HepG2 (cell line): Measurements from ENCODE around the gene POFUT2. TPM values are rescaled to one million over a fixed set of nuclear protein-coding genes. Genes with fewer than 3 reads are reported as not detected.
A peak's percentile ranks its signal among the peaks of the same experiment; 100 is the strongest.

Experiments used
- CBX5 ChIP-seq: sonication (generic); formaldehyde crosslinking; IDR thresholded peaks from 2 replicates; pipeline ENCODE4 v1.4.0; 2020; ENCODE audit warnings: missing genetic modification reagents, borderline replicate concordance
- CC2D1A ChIP-seq: sonication (generic); formaldehyde crosslinking; IDR thresholded peaks from 2 replicates; pipeline ENCODE4 v1.8.1; 2023; ENCODE audit warnings: mild to moderate bottlenecking, missing genetic modification reagents
- KMT2B ChIP-seq: IDR thresholded peaks from 2 replicates; pipeline ENCODE4 v1.6.1; 2016; ENCODE audit warnings: missing genetic modification reagents, missing compliant biosample characterization
- SP5 ChIP-seq: IDR thresholded peaks from 2 replicates; pipeline ENCODE4 v1.6.1; 2016; ENCODE audit warnings: low read depth, borderline replicate concordance
- SPEN ChIP-seq: sonication (generic); formaldehyde crosslinking; IDR thresholded peaks from 2 replicates; pipeline ENCODE4 v1.5.1; 2020; ENCODE audit warnings: low read depth, mild to moderate bottlenecking, missing genetic modification reagents
- TP53 ChIP-seq: sonication (generic); formaldehyde crosslinking; conservative IDR thresholded peaks from 2 replicates; pipeline ENCODE4 v1.4.0; 2020; ENCODE audit warnings: missing genetic modification reagents
- ZNF230 ChIP-seq: sonication (generic); formaldehyde crosslinking; IDR thresholded peaks from 2 replicates; pipeline ENCODE4 v1.4.0; 2020; ENCODE audit warnings: mild to moderate bottlenecking, missing genetic modification reagents
- ZNF234 ChIP-seq: sonication (generic); formaldehyde crosslinking; conservative IDR thresholded peaks from 2 replicates; pipeline ENCODE4 v1.5.1; 2020; ENCODE audit warnings: mild to moderate bottlenecking, missing genetic modification reagents
- ZNF382 ChIP-seq: sonication (generic); formaldehyde crosslinking; IDR thresholded peaks from 2 replicates; pipeline ENCODE4 v1.5.0; 2020; ENCODE audit warnings: missing genetic modification reagents, mild to moderate bottlenecking, borderline replicate concordance
- ZNF451 ChIP-seq: sonication (generic); formaldehyde crosslinking; IDR thresholded peaks from 2 replicates; pipeline ENCODE4 v1.5.0; 2020; ENCODE audit warnings: mild to moderate bottlenecking, missing genetic modification reagents
- ZNF563 ChIP-seq: sonication (generic); formaldehyde crosslinking; IDR thresholded peaks from 2 replicates; pipeline ENCODE4 v1.8.0; 2022; ENCODE audit warnings: mild to moderate bottlenecking, moderate library complexity, missing genetic modification reagents
- ZNF747 ChIP-seq: sonication (generic); formaldehyde crosslinking; IDR thresholded peaks from 2 replicates; pipeline ENCODE4 v1.8.1; 2023; ENCODE audit warnings: missing genetic modification reagents, mild to moderate bottlenecking, borderline replicate concordance
- ZSCAN31 ChIP-seq: sonication (generic); formaldehyde crosslinking; IDR thresholded peaks from 2 replicates; pipeline ENCODE4 v1.5.0; 2020; ENCODE audit warnings: low read depth, mild to moderate bottlenecking, missing genetic modification reagents
- polyA plus RNA-seq, 8 experiments: library from polyadenylated mRNA; depleted of rRNA in 3 of 8; stranded (reverse) in 7 of 8; unstranded in 1 of 8; fragments of >200 nt; fragmentation: Illumina TruSeq in 4 of 8; extraction: Trizol in 4 of 8; gene quantifications; 2 replicates each; pipeline versions ENCODE4 v1.2.1 to v1.2.3, GENCODE V29; 2011 to 2016; ENCODE audit warnings: low read depth in 4 of 8, missing spikeins in 1 of 8, mixed read lengths in 1 of 8; ENCODE audit not compliant: insufficient read depth in 1 of 8
- total RNA-seq, 5 experiments: library from RNA; depleted of rRNA; stranded (reverse); fragments of >200 nt; fragmentation: Illumina TruSeq; extraction: Trizol; gene quantifications; 2 replicates each; pipeline ENCODE4 v1.2.3, GENCODE V29; 2016; ENCODE audit warnings: low read depth in 1 of 5
- TF ChIP-seq, protein P1 (sequence below): sonication (generic); formaldehyde crosslinking; IDR thresholded peaks from 2 replicates; pipeline ENCODE4 v1.4.0; 2020; ENCODE audit warnings: mild to moderate bottlenecking, missing genetic modification reagents
- TF ChIP-seq, protein P2 (sequence below): fragments of 450-650 bp; IDR thresholded peaks from 2 replicates; pipeline ENCODE4 v1.6.1; 2016
- TF ChIP-seq, protein P3 (sequence below): sonication (generic); formaldehyde crosslinking; IDR thresholded peaks from 2 replicates; pipeline ENCODE4 v1.8.0; 2022; ENCODE audit warnings: missing genetic modification reagents, mild to moderate bottlenecking, inconsistent platforms, borderline replicate concordance

Gene POFUT2
- total and polyA plus RNA-seq, 2 of the 13 experiments (the other 11 are each of a cell fraction or from before 2014, with no cell fraction given): 22.8 to 24.0 TPM

DNA sequence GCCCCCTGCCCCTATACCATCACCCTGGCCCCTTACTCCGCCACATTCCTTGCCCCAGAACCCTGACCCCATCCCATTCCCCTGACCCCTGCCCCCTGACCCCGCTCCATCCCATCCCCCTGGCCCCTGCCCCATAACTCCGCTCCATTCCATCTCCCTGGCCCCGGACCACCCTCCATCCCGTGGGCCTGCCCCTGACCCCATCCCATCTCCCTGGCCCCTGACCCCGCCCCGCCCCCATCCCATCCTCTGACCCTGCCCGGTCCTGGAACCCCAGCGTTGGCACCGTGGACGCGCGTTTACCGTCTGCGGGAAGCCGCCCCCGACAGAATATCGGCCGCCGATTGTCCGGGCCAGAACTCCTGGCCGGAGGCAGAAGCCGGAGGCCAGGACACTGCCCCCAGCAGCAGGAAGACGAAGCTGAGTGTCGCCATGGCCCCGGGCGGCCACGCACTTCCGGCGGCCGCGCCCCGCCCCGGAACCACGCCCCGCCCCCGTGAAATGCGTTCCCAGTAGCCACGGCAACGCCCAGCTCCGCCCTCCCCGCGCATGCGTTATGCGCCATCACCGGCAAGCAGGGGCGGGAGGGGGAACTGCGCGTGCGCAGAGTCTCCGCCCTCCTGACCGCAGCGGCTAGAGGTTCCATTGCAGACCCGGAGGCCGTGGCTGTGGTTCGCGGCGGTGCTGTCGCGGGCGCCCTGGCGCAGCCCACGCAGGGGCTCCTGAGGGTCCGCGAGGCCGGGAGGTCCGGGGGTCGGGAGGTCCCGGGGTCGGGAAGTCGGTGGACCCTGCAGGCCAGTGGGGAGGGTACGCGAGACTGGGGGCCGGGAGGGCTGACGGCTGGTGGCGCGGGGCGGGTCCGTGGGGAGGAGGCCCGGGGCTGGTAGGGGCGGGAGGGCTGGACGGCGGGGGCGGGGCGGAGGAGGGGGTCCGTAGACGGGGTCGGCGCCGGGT is at the start of gene POFUT2 (continued):
- TF ChIP-seq, protein P1, sequence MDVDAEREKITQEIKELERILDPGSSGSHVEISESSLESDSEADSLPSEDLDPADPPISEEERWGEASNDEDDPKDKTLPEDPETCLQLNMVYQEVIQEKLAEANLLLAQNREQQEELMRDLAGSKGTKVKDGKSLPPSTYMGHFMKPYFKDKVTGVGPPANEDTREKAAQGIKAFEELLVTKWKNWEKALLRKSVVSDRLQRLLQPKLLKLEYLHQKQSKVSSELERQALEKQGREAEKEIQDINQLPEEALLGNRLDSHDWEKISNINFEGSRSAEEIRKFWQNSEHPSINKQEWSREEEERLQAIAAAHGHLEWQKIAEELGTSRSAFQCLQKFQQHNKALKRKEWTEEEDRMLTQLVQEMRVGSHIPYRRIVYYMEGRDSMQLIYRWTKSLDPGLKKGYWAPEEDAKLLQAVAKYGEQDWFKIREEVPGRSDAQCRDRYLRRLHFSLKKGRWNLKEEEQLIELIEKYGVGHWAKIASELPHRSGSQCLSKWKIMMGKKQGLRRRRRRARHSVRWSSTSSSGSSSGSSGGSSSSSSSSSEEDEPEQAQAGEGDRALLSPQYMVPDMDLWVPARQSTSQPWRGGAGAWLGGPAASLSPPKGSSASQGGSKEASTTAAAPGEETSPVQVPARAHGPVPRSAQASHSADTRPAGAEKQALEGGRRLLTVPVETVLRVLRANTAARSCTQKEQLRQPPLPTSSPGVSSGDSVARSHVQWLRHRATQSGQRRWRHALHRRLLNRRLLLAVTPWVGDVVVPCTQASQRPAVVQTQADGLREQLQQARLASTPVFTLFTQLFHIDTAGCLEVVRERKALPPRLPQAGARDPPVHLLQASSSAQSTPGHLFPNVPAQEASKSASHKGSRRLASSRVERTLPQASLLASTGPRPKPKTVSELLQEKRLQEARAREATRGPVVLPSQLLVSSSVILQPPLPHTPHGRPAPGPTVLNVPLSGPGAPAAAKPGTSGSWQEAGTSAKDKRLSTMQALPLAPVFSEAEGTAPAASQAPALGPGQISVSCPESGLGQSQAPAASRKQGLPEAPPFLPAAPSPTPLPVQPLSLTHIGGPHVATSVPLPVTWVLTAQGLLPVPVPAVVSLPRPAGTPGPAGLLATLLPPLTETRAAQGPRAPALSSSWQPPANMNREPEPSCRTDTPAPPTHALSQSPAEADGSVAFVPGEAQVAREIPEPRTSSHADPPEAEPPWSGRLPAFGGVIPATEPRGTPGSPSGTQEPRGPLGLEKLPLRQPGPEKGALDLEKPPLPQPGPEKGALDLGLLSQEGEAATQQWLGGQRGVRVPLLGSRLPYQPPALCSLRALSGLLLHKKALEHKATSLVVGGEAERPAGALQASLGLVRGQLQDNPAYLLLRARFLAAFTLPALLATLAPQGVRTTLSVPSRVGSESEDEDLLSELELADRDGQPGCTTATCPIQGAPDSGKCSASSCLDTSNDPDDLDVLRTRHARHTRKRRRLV: 0 out of 2 replicates have a peak, but pooled peaks have one; percentile 42
- TF ChIP-seq ZNF234 (CRISPR knock-in tag) (0 out of 2 replicates have a peak, but pooled peaks have one; percentile 50), CC2D1A (no peak), SP5 (CRISPR knock-in tag) (peak; percentile 50; the same call in 1 of the 2 replicates), ZNF451 (CRISPR knock-in tag) (0 out of 2 replicates have a peak, but pooled peaks have one; percentile 52), TP53 (CRISPR knock-in tag) (no peak), KMT2B (no peak; the same call in 1 of the 2 replicates), ZSCAN31 (CRISPR knock-in tag) (0 out of 2 replicates have a peak, but pooled peaks have one; percentile 33), ZNF747 (CRISPR knock-in tag) (peak; percentile 74; the same call in 1 of the 2 replicates), CBX5 (CRISPR knock-in tag) (no peak), ZNF382 (CRISPR knock-in tag) (no peak), SPEN (peak; percentile 30; the same call in 1 of the 2 replicates), ZNF230 (CRISPR knock-in tag) (no peak), ZNF563 (CRISPR knock-in tag) (peak; percentile 43; the same call in 1 of the 2 replicates)
- TF ChIP-seq, protein P2, sequence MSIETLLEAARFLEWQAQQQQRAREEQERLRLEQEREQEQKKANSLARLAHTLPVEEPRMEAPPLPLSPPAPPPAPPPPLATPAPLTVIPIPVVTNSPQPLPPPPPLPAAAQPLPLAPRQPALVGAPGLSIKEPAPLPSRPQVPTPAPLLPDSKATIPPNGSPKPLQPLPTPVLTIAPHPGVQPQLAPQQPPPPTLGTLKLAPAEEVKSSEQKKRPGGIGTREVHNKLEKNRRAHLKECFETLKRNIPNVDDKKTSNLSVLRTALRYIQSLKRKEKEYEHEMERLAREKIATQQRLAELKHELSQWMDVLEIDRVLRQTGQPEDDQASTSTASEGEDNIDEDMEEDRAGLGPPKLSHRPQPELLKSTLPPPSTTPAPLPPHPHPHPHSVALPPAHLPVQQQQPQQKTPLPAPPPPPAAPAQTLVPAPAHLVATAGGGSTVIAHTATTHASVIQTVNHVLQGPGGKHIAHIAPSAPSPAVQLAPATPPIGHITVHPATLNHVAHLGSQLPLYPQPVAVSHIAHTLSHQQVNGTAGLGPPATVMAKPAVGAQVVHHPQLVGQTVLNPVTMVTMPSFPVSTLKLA: peak; percentile 73
- TF ChIP-seq, protein P3, sequence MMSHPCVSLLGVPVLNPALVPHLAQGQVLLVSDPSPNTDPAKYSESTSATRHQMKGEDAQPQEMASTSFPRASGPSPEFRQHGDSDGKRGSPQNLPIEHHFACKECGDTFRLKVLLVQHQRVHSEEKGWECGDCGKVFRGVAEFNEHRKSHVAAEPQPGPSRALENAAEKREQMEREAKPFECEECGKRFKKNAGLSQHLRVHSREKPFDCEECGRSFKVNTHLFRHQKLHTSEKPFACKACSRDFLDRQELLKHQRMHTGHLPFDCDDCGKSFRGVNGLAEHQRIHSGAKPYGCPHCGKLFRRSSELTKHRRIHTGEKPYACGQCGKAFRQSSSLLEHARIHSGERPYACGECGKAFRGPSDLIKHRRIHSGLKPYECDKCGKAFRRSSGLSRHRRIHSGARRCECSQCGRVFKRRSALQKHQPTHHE (CRISPR knock-in tag): peak; percentile 89; the same call in 1 of the 2 replicates
